Measurements from ENCODE around the gene BSG. TPM values are rescaled to one million over a fixed set of nuclear protein-coding genes. Genes with fewer than 3 reads are reported as not detected.
"Not testable (repeated sequence)": the region's sequence is repeated elsewhere in the genome, so short reads cannot be mapped to it uniquely, and the experiment has no call there.

Gene BSG
- total RNA-seq, 2 experiments from 2014 or later, result 234 to 243 TPM

- CTCF ChIA-PET, result interaction anchor here (1.0 kb wide), 1 partner anchor 9 kb away, joined by 3 read pairs; the partner anchor contains the start of gene BSG
- POLR2A ChIA-PET, result no interaction called here
These were observed 9.2 kb downstream of the BSG start for GRCh38 chr19:581399-582111.

- CTCF ChIA-PET, result interaction anchor here (1.0 kb wide), 1 partner anchor 10 kb away, joined by 3 read pairs; the partner anchor contains the start of gene BSG
- POLR2A ChIA-PET, result no interaction called here
These were observed 10.3 kb downstream of the BSG start for GRCh38 chr19:582497-583197.

- POLR2A ChIA-PET, result no interaction called here
- CTCF ChIA-PET, result interaction anchor here (1.0 to 1.7 kb wide), 7 partner anchors 28 to 150 kb away, joined by 3 to 6 read pairs (median 5); partner anchors contain the start of gene GZMM
These were observed 11.0 kb downstream of the BSG start for GRCh38 chr19:583198-583967.

GRCh38 chr19:583968-584239, 11.5 kb downstream of the BSG start:
- ChIA-PET CTCF (interaction anchor here (0.8 to 1.7 kb wide), 11 partner anchors 11 to 155 kb away, joined by 3 to 6 read pairs (median 4); partner anchors contain the start of genes BSG and GZMM), POLR2A (no interaction called here)

- CTCF ChIA-PET, result interaction anchor here (0.8 to 1.7 kb wide), 12 partner anchors 11 to 155 kb away, joined by 3 to 6 read pairs (median 4); partner anchors contain the start of genes BSG and GZMM
- POLR2A ChIA-PET, result no interaction called here
These were observed 12.0 kb downstream of the BSG start for GRCh38 chr19:584240-585001.

GRCh38 chr19:585146-585545, 12.8 kb downstream of the BSG start:
- CTCF ChIA-PET, result interaction anchor here (0.9 to 1.7 kb wide), 7 partner anchors 10 to 154 kb away, joined by 3 to 6 read pairs (median 4); no protein-coding TSS in a partner anchor
- POLR2A ChIA-PET, result not testable (repeated sequence)

- CTCF ChIA-PET, result interaction anchor here (3.3 kb wide), 1 partner anchor 54 kb away, joined by 9 read pairs; the partner anchor contains the start of gene CDC34
- POLR2A ChIA-PET, result no interaction called here
These were observed 13.2 kb downstream of the BSG start for GRCh38 chr19:585551-586110.

- CTCF ChIA-PET, result interaction anchor here (0.6 to 3.3 kb wide), 3 partner anchors 10 to 57 kb away, joined by 3 to 9 read pairs (median 4); partner anchors contain the start of gene CDC34
These were observed 15.8 kb downstream of the BSG start for GRCh38 chr19:588093-588740.

GRCh38 chr19:588741-589692, 16.6 kb downstream of the BSG start:
- CTCF ChIA-PET, result interaction anchor here (0.6 to 3.3 kb wide), 3 partner anchors 11 to 57 kb away, joined by 3 to 9 read pairs (median 4); partner anchors contain the start of gene CDC34
- POLR2A ChIA-PET, result no interaction called here

More at GRCh38 chr19:588093-588740, 15.8 kb downstream of the BSG start:
- POLR2A ChIA-PET, result no interaction called here

- ChIA-PET CTCF (no interaction called here), POLR2A (no interaction called here)
These were observed 17.4 kb downstream of the BSG start, which contains the start of gene HCN2 for GRCh38 chr19:589693-590395. Gene HCN2, plus strand, starts transcription at chr19:589881. Its CDS starts 65 bp downstream, at chr19:589946.

- ChIA-PET CTCF (no interaction called here), POLR2A (no interaction called here)
These were observed 18.0 kb downstream of the BSG start for GRCh38 chr19:590396-590745.

GRCh38 chr19:590750-591098, 18.3 kb downstream of the BSG start:
- ChIA-PET CTCF (no interaction called here), POLR2A (no interaction called here)

- ChIA-PET CTCF (no interaction called here), POLR2A (no interaction called here)
These were observed 18.9 kb downstream of the BSG start for GRCh38 chr19:591099-591958.

- POLR2A ChIA-PET, result no interaction called here
- CTCF ChIA-PET, result no interaction called here
These were observed 19.7 kb downstream of the BSG start for GRCh38 chr19:592101-592500.

- POLR2A ChIA-PET, result no interaction called here
- CTCF ChIA-PET, result no interaction called here
These were observed 20.7 kb downstream of the BSG start for GRCh38 chr19:593055-593454.

GRCh38 chr19:593505-593904, 21.1 kb downstream of the BSG start:
- POLR2A ChIA-PET, result no interaction called here
- CTCF ChIA-PET, result no interaction called here

All from activated CD8-positive, alpha-beta memory T cell treated with anti-CD3 and anti-CD28 coated beads for 36 hours (primary cell).